Endothelial cell of umbilical vein (primary cell): ENCODE measurements around the gene CFLAR.

Experiments
- EZH2 ChIP-seq: IDR thresholded peaks from 2 replicates; pipeline ENCODE4 v1.6.1; 2012; ENCODE audit warnings: borderline replicate concordance, low read depth, mild to moderate bottlenecking, moderate library complexity, low read length, inconsistent platforms; ENCODE audit not compliant: severe bottlenecking
- MYC ChIP-seq: IDR thresholded peaks from one replicate; pipeline ENCODE4 v1.6.1; 2011; ENCODE audit warnings: mild to moderate bottlenecking, low read depth, low read length
- POLR2AphosphoS5 ChIP-seq: IDR thresholded peaks from 2 replicates; pipeline ENCODE4 v1.6.1; 2012; ENCODE audit warnings: low read depth, mild to moderate bottlenecking, control low read depth, low read length, moderate library complexity; ENCODE audit not compliant: insufficient read depth
- TF ChIP-seq, protein P1 (sequence below), 2 donors: IDR thresholded peaks; 1 replicate in 1 of 2; 2 replicates in 1 of 2; pipeline ENCODE4 v1.5.1; 2011; ENCODE audit warnings: low read length in 2 of 2, mild to moderate bottlenecking in 2 of 2, moderate library complexity in 2 of 2, control low read depth in 1 of 2, inconsistent platforms in 1 of 2, low read depth in 1 of 2; ENCODE audit not compliant: insufficient read depth in 1 of 2; ENCODE audit errors: extremely low read depth in 1 of 2
- TF ChIP-seq, protein P2 (sequence below): IDR thresholded peaks from 2 replicates; pipeline ENCODE4 v1.6.1; 2011; ENCODE audit not compliant: insufficient read depth, insufficient read length

DNA sequence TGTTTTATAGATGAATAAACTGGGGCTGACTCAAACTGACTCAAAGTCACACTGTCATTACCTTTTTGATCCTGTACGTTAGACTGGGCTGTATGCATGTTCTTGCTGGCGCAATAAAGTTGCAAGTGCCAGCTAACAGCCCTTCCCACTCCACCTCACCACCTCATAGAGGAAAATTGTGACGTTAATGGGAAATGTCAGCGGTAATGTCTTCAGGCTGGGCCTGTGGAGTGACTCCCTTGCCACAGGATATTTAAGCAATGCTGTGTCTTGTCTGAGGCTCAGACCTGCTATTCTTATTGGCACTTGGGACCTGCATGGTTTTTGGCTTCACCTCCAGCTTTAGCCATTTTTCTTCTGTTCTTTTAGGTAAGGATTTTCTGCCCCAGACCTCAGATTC lies 41.7 kb downstream of the CFLAR start:
- TF ChIP-seq POLR2AphosphoS5 = no peak
- TF ChIP-seq, protein P1, sequence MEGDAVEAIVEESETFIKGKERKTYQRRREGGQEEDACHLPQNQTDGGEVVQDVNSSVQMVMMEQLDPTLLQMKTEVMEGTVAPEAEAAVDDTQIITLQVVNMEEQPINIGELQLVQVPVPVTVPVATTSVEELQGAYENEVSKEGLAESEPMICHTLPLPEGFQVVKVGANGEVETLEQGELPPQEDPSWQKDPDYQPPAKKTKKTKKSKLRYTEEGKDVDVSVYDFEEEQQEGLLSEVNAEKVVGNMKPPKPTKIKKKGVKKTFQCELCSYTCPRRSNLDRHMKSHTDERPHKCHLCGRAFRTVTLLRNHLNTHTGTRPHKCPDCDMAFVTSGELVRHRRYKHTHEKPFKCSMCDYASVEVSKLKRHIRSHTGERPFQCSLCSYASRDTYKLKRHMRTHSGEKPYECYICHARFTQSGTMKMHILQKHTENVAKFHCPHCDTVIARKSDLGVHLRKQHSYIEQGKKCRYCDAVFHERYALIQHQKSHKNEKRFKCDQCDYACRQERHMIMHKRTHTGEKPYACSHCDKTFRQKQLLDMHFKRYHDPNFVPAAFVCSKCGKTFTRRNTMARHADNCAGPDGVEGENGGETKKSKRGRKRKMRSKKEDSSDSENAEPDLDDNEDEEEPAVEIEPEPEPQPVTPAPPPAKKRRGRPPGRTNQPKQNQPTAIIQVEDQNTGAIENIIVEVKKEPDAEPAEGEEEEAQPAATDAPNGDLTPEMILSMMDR (IDR thresholded peaks at IDR 0.05; ENCODE audit: extremely low read depth in 1 of 2, insufficient read depth in 1 of 2, low read depth in 1 of 2, low read length in 2 of 2) = no peak
- no peak for TF ChIP-seq MYC
- TF ChIP-seq EZH2 = no peak
- TF ChIP-seq, protein P2, sequence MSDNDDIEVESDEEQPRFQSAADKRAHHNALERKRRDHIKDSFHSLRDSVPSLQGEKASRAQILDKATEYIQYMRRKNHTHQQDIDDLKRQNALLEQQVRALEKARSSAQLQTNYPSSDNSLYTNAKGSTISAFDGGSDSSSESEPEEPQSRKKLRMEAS = no peak
